Neural cell (in vitro differentiated cells): ENCODE measurements around the gene CXCR5.
A peak's percentile ranks its signal among the peaks of the same experiment; 100 is the strongest.

ENCODE experiments used
- CTCF ChIP-seq: fragments of 450-650 bp; IDR thresholded peaks from 2 replicates; pipeline ENCODE4 v1.5.1; 2014; ENCODE audit warnings: antibody characterized with exemption, mild to moderate bottlenecking, moderate library complexity; ENCODE audit not compliant: poor library complexity, severe bottlenecking
- EP300 ChIP-seq: fragments of 450-650 bp; conservative IDR thresholded peaks from 2 replicates; pipeline ENCODE4 v1.6.1; 2014; ENCODE audit warnings: antibody characterized with exemption, mild to moderate bottlenecking, moderate library complexity; ENCODE audit not compliant: poor library complexity, severe bottlenecking
- REST ChIP-seq: IDR thresholded peaks from 2 replicates; pipeline ENCODE4 v1.6.1; 2012; ENCODE audit warnings: borderline replicate concordance
- SMC3 ChIP-seq: fragments of 450-650 bp; conservative IDR thresholded peaks from 2 replicates; pipeline ENCODE4 v1.6.1; 2014; ENCODE audit warnings: antibody characterized with exemption, mild to moderate bottlenecking, moderate library complexity; ENCODE audit not compliant: poor library complexity
- TAF1 ChIP-seq: IDR thresholded peaks from 2 replicates; pipeline ENCODE4 v1.6.1; 2012; ENCODE audit warnings: low read depth

GRCh38 chr11:118907051-118908042 is 23.7 kb downstream of the CXCR5 start:
- peak; percentile 98 for TF ChIP-seq CTCF
- TF ChIP-seq EP300 = no peak
- no peak for TF ChIP-seq TAF1
- no peak for TF ChIP-seq REST
- TF ChIP-seq SMC3 = peak; percentile 98
